IPS-NIHi7 (cell line): ENCODE measurements around the gene PRLR.

Experiments used
- DNase-seq: peaks from one replicate; pipeline ENCODE4 v3.0.0; 2012; ENCODE audit warnings: mixed read lengths; ENCODE audit errors: extremely low spot score

PRLR gene

DNA sequence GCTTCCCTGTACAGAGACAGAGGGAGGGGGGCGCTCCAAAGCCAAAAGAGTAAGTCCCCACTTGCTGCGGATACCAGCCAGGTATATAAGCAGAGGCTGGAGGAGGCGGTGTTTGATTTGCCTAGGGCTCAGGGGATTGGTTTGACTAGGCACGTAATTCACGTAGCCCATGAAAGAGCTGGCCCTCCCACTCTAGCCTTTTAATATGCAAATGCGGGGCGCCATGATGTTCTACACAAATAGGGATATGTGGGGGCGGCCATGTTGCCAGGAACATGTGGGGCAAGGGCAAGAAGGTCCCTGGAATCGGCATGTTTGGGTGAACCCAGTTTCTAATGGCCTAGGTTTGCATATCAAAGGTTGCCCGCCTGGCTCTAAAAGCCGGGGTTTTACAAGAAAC, 3.3 kb upstream of the PRLR start:
- DNase-seq, result no peak

GRCh38 chr5:35233121-35233520, 2.8 kb upstream of the PRLR start:
- DNase-seq, result no peak

DNA sequence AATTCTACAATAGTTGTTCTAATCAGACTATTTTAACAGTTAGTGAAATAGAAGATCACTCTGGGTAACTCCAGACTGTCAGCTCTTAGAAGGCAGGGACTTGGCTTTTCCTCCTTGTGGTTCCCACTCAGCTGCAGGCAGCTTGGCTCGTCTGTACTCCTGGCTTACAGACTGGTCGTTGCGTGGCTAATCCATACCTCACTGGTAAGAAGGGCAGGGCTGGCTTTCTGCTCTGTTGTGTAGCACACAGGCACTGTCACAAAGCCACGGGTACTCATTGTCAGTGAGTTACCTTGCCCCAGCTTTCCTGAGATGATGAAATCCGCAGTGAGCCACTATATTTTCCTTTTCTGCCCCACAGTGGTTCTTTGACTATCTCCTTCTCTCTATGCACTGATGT, 1.8 kb upstream of the PRLR start:
- DNase-seq, result no peak

GRCh38 chr5:35229076-35230037, 930 bp downstream of the PRLR start:
- DNase-seq, result peak; percentile 84

- DNase-seq, result no peak
These were observed 2.0 kb downstream of the PRLR start for GRCh38 chr5:35228310-35228709.

GRCh38 chr5:35227720-35228119, 2.6 kb downstream of the PRLR start:
- DNase-seq, result no peak

DNA sequence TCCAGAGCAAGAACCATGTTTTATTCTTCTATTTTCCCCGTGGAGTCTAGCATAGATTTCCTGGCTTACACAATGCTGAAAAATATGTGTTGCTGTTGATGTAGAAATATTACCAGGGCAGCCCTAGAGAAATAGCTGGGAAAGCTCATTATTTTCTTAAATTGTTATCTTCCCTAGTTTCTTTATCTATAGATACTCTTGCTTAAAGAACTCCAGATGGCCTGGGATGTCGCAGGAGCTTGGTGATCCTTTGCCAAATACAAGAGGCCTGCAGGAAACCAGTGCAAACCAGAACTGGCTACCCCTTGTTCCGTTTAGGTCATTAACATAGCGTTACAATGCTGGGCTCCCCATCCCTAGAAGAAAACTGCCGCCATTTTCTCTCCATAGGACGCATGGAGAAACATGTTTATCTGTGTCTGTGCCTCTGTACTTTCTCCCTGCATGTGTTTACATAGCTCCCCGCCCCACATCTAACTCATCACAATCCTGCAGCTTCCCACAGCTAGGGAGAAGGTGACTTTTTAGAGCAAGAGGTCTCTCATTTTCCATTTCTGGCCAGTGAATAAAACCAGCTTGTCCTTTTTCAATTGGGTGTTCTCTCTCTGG, 6.4 kb downstream of the PRLR start:
- DNase-seq, result no peak

- DNase-seq, result no peak
These were observed 9.3 kb downstream of the PRLR start for GRCh38 chr5:35220967-35221366.

DNA sequence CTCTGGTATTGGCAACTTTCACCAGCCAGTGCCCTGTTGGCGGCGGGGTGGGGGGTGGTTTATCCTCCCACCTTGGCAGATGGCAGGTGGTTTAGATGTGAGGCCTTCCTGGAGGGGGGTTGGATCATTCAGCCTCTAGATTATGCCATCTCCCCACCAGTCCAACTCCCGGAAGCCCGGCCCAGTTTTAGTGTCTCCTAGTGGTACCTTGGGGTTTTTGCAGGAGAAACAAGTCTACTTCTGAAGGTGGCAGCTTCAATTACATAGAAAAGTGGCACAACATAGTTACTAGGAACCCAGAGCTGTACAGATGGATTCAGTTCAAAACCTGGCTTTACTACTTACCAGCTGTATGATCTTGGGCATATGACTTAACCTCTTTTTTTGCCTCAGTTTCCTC, 11.3 kb downstream of the PRLR start:
- DNase-seq, result no peak

DNA sequence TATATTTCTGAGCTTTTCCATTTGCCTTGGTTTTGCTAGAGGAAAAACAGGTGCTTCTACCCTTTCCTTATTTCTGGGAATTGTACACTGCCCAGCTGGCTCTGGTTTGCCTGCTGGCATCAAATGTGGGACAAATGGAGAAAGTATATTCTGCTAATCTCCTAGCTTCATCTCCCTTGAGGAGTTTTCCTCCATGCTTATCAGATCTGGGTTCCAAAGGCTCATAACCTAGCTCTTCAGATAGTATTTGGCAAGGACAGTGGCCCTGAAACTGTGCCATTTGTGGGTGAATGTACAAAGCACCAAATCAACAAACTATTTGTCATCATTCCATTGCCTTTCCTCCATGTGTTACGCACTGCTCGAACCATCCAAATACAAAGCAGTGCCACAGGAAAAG, 16.2 kb downstream of the PRLR start:
- DNase-seq, result no peak

- DNase-seq, result no peak
These were observed 16.7 kb downstream of the PRLR start for GRCh38 chr5:35213608-35214007.

GRCh38 chr5:35212122-35212982, 17.9 kb downstream of the PRLR start:
- no peak for DNase-seq

DNA sequence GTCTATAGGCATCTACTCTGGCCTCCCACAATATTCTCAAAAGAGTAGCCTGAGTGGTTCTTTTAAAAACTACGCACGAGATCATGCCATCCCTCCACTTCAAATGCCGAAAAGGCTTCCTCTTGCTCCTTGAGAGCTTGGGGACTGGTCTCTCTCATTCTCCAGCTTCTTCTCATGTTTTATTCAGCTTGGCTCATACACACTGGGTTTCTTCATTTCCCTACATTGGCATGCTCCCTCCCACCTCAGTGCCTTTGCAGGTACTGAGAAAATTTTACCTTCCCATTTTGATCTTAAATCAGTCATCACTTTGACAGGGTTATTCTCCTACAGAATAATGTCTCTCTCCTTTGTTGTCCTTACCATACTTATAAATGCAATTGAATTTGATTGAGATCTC, 20.4 kb downstream of the PRLR start:
- DNase-seq, result no peak

DNA sequence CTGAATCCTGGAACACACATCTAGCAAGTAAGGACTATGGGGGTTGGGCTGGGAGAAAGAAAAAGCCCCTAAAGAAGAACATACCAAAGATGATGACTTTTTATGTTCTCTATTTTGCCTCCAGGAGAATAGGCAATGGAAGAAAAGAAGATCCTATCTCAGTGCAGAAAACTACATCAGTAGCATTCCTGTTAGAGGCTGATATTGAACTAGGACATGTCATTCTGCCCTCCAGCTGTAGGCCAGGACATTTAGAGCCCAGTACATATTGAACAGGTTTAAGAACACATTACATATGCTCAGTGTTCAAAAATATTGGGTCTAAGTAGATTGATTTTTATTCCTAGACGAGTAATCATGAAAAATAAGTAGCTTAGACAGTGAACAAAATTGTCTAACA, 24.7 kb downstream of the PRLR start:
- DNase-seq, result no peak

DNA sequence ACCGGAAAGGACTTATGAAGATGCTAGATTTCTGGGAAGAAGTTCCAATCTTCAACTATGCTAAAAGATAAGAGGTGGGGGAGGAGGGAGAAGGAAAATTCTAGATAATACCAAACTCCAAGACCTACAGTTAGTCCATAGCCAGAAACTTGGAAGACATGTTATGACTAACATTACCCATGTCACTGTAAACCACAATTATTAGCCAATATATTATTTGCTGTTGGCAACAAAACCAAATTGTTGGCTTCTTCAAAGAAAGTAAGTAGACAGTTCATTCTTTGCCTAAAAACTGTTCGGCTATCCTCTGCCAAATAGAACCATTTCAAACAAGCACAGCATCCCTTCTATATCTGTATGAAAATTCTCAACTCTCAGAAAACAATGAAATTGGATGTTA, 25.1 kb downstream of the PRLR start:
- no peak for DNase-seq

- no peak for DNase-seq
These were observed 26.9 kb downstream of the PRLR start for GRCh38 chr5:35203403-35203802.

GRCh38 chr5:35202319-35203111, 27.8 kb downstream of the PRLR start:
- DNase-seq, result peak; percentile 70

GRCh38 chr5:35201291-35201690, 29.0 kb downstream of the PRLR start:
- DNase-seq, result no peak

GRCh38 chr5:35199886-35200285, 30.4 kb downstream of the PRLR start:
- no peak for DNase-seq

GRCh38 chr5:35198686-35199085, 31.6 kb downstream of the PRLR start:
- no peak for DNase-seq

DNA sequence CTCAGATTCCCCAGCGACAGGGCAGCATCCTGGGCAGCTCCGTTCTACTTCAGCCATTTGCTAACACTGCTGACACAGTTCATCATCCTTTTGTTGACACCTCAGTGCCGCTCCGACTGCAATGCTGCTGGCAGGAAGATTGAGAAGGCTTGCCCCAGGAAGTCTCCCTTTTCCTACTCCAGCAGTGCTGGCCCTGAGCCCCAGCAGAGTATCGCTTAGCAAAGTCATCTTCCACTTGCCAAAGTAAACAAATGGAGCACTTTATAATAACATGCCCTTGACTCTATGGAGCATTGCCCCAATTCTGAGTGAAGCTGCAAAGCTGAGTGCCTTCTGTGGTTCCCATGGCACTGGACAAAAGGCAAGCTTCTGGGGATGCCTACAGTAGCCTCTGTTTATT, 32.2 kb downstream of the PRLR start:
- DNase-seq, result no peak

DNA sequence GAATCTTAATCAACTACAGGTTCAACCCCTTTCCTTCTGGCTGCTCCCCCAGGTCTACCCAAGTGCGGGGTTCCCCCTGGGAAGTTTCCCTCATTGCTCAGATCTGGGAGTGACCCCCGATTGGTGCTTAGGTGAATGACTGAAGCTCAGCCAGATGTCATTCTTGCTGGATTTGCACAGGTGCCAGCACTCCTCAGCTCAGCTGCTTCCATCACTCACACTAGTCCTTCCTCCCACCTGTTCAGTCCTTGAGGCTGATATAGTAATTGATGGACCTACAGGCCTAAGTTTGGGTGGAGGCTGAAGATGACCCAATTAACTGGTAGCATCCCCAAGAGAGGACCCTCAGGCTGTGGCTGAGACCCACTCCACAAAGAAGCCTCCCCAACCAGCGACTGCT, 32.9 kb downstream of the PRLR start:
- no peak for DNase-seq
